ENCODE results near the gene CD300LG. TPM values are rescaled to one million over a fixed set of nuclear protein-coding genes. Genes with fewer than 3 reads are reported as not detected.

The CD300LG gene
- total and polyA plus RNA-seq, 7 donors: 5.4 to 21.7 (median 10.9) TPM

DNA sequence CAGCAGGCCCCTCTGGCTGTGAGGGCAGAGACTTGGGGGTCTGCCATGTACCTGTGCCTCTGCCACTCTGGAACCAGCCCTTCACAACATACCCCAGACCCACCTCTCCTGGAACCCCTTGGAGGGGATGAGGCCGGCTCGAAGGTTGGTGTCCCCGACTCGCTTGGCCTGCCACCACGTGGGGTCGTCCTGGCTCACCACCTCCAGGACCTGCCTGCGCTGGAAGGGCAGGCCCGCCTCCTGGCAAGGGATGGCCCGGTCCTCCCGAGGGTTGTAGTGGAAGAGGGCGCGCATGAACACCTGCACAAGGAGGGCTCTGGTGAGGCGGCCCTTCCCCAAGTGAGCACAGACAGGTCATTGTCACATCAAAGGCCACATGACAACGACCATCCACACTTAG, 26.2 kb upstream of the CD300LG start:
- DNase-seq: no peak
- TF ChIP-seq, protein P1, sequence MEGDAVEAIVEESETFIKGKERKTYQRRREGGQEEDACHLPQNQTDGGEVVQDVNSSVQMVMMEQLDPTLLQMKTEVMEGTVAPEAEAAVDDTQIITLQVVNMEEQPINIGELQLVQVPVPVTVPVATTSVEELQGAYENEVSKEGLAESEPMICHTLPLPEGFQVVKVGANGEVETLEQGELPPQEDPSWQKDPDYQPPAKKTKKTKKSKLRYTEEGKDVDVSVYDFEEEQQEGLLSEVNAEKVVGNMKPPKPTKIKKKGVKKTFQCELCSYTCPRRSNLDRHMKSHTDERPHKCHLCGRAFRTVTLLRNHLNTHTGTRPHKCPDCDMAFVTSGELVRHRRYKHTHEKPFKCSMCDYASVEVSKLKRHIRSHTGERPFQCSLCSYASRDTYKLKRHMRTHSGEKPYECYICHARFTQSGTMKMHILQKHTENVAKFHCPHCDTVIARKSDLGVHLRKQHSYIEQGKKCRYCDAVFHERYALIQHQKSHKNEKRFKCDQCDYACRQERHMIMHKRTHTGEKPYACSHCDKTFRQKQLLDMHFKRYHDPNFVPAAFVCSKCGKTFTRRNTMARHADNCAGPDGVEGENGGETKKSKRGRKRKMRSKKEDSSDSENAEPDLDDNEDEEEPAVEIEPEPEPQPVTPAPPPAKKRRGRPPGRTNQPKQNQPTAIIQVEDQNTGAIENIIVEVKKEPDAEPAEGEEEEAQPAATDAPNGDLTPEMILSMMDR (IDR thresholded peaks at IDR 0.05): no peak
- no peak overlapping the region for H3K27ac ChIP-seq

DNA sequence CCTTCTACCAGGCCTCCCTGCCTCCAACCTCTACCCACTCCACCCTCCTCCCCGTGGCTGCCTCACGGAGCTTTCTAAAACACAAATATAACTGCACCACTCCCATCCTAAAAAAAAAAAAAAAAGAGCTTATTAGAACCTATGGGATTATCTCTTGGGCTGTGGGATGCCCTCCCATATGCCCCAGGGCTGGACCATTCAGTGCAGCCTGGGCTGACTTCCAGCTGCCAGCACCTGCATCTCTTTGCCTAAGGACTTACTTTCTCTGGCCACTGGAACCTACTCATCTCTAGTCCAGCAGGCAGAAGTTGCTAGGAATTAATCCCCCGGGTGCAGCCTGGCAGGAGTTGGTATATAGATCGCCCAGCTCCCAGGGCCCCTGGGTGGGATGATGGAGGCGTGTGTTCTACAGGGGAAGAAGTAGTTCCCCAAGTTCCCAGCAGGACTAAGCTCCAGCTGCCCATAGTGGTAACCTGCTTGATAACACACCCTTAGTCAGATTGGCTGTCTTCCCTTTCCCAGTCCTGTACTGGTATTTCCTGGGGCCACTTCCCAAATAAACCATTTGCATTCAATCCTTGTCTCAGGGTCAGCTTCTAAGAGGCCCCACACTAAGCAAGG, 24.3 kb upstream of the CD300LG start:
- intact Hi-C loops (cut with DNase I): no loop called here
- TF ChIP-seq, protein P1 (IDR thresholded peaks at IDR 0.05): no peak
- H3K9me3 ChIP-seq: no peaks in the 10 kb centered on the region
- H3K4me1 ChIP-seq: no peaks in the 10 kb centered on the region
- WGBS, 3 donors: 83 to 96% (median 86%) methylated on average over 5 of the region's 5 CpGs
- no peaks in the 10 kb centered on the region for H3K27me3 ChIP-seq (ENCODE audit: insufficient read depth in 3 of 3, low read length in 2 of 3)
- no peak for DNase-seq
- H3K27ac ChIP-seq: no peak overlapping the region
- peaks cover 0 to 10% of the 10 kb centered on the region in 2 donors for H3K36me3 ChIP-seq (ENCODE audit: insufficient read depth in 1 of 2, low read depth in 1 of 2)
- no peak overlapping the region for H3K4me3 ChIP-seq
- ATAC-seq: no peak

More for the DNA sequence above, 26.2 kb upstream of the CD300LG start:
- Histone ChIP-seq H3K27me3 (ENCODE audit: insufficient read depth in 3 of 3, low read length in 2 of 3) (no peaks in the 10 kb centered on the region), H3K4me3 (no peak overlapping the region), H3K9me3 (no peaks in the 10 kb centered on the region), H3K4me1 (no peaks in the 10 kb centered on the region), H3K36me3 (ENCODE audit: insufficient read depth in 1 of 2, low read depth in 1 of 2) (peaks cover 0 to 9% of the 10 kb centered on the region in 2 donors)
- intact Hi-C loops (cut with DNase I): no loop called here
- WGBS, 3 donors: 87 to 90% (median 88%) methylated on average over 14 of the region's 14 CpGs
- no peak for ATAC-seq

DNA sequence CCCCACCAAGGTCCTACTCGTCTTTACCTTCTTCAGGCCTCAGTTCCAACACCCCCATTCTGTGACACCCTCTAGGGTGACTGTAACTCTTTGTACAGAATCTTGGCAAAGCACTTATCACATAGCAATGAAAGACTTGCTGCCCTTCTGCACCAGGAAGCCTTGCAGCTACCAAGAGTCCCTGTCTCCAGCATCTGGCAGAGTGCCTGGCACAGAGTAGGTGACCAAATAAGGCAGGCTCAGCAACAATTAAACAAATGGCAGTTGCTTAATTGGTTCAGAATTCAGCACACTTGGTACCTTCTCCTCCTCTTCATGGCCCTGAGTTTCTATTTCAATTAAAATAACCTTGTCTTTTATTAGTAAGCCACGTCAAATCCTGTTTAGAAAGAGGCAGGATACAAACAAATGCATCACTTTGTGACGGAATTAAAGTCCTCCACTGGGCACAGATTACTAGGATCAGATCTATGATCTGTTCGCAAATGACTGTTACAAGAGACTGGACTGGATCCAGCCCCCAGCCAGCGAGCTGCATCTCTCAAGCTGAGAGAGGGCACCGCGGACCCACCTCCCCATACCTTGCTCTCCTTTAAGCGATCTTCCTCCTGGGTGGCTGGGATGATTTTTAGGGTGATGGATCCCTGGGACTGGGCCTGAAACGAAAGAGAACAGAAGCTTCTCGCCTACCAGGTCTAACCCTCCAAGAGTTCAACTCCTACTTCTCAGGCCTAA, 23.5 kb upstream of the CD300LG start:
- H3K4me3 ChIP-seq: no peak overlapping the region
- no peaks in the 10 kb centered on the region for H3K4me1 ChIP-seq
- DNase-seq (no peak), ATAC-seq (no peak)
- H3K36me3 ChIP-seq (ENCODE audit: insufficient read depth in 1 of 2, low read depth in 1 of 2): peaks cover 0 to 18% of the 10 kb centered on the region in 2 donors
- H3K27me3 ChIP-seq (ENCODE audit: insufficient read depth in 3 of 3, low read length in 2 of 3): no peaks in the 10 kb centered on the region
- intact Hi-C loops (cut with DNase I): no loop called here
- no peak overlapping the region for H3K27ac ChIP-seq
- TF ChIP-seq, protein P1 (IDR thresholded peaks at IDR 0.05): no peak
- WGBS, 3 donors: 88 to 95% (median 89%) methylated on average over 10 of the region's 10 CpGs
- no peaks in the 10 kb centered on the region for H3K9me3 ChIP-seq

DNA sequence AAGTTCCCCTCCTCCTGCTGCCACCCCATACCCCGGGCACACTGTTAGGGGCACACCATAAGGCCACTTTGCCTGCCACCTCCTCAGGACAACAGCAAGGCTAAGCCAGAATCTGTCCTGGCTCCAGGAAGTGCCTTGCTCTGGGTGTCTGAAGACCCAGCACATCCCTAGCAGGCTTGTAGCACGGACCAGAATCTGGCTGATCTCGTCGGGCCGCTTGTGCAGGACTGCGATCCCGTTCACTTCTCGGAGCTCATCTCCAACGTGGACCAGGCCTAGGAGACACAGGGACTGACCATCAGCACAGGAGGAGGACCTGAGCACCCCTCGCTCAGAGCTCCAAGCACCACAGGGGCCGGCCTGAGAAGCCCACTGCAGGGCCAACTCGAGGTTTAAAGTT, 21.4 kb upstream of the CD300LG start:
- Histone ChIP-seq H3K27me3 (ENCODE audit: insufficient read depth in 3 of 3, low read length in 2 of 3) (no peaks in the 10 kb centered on the region), H3K27ac (no peak overlapping the region), H3K4me3 (no peak overlapping the region), H3K9me3 (no peaks in the 10 kb centered on the region), H3K36me3 (ENCODE audit: insufficient read depth in 1 of 2, low read depth in 1 of 2) (peaks cover 0 to 30% of the 10 kb centered on the region in 2 donors), H3K4me1 (no peaks in the 10 kb centered on the region)
- DNase-seq (no peak), ATAC-seq (no peak)
- TF ChIP-seq, protein P1 (IDR thresholded peaks at IDR 0.05): no peak
- intact Hi-C loops (cut with DNase I): no loop called here
- 92 to 97% (median 94%) methylated on average over 12 of the region's 12 CpGs for WGBS, 3 donors

All from psoas muscle (tissue), 8 donors.